ENCODE measurements around the gene BAIAP2L1. TPM values are rescaled to one million over a fixed set of nuclear protein-coding genes. Genes with fewer than 3 reads are reported as not detected.

BAIAP2L1 gene, protein sequence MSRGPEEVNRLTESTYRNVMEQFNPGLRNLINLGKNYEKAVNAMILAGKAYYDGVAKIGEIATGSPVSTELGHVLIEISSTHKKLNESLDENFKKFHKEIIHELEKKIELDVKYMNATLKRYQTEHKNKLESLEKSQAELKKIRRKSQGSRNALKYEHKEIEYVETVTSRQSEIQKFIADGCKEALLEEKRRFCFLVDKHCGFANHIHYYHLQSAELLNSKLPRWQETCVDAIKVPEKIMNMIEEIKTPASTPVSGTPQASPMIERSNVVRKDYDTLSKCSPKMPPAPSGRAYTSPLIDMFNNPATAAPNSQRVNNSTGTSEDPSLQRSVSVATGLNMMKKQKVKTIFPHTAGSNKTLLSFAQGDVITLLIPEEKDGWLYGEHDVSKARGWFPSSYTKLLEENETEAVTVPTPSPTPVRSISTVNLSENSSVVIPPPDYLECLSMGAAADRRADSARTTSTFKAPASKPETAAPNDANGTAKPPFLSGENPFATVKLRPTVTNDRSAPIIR
- 4.6 TPM for total RNA-seq

DNA sequence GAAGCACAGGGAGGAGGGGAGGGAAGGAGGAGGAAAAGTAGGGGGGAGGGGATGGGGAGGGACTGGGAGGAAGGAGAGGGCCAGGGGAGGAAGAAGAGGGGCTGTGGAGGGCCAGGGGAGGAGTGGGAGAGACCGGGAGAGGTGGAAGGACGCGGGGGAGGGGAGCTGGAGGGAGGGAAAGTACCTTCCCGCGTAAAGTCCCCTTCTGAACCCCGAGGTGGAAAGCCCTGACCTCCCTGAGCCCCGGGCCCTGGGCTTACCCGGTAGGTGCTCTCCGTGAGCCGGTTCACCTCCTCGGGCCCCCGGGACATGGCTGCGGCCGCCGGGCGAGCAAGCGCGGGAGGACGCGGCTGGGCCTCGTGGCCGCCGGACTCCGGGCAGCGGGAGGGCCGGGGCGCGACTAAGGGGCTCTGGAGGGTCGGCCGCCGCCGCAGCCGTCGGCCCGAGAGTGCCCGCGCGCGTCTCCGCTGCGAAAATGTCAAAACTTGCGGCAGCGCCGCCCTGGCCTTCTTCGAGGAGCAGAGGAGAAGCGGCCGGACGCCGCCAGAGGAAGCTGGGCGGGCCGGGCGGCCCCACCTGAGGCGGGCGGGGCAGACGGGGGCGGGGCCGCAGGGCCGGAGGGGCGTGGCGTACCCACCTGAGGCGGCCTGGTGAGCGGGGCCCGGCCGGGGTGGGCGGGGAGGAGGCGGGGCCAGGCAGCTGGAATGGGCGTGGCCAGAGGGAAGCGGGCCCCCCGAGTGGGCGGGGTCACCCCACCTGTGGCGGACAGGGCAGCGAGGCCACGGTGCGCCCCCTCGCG, at the start of gene BAIAP2L1:
BAIAP2L1 (minus strand) TSS at position 549 of the 799 bp plus-strand sequence; CDS start at position 311, 238 bp downstream.

DNA sequence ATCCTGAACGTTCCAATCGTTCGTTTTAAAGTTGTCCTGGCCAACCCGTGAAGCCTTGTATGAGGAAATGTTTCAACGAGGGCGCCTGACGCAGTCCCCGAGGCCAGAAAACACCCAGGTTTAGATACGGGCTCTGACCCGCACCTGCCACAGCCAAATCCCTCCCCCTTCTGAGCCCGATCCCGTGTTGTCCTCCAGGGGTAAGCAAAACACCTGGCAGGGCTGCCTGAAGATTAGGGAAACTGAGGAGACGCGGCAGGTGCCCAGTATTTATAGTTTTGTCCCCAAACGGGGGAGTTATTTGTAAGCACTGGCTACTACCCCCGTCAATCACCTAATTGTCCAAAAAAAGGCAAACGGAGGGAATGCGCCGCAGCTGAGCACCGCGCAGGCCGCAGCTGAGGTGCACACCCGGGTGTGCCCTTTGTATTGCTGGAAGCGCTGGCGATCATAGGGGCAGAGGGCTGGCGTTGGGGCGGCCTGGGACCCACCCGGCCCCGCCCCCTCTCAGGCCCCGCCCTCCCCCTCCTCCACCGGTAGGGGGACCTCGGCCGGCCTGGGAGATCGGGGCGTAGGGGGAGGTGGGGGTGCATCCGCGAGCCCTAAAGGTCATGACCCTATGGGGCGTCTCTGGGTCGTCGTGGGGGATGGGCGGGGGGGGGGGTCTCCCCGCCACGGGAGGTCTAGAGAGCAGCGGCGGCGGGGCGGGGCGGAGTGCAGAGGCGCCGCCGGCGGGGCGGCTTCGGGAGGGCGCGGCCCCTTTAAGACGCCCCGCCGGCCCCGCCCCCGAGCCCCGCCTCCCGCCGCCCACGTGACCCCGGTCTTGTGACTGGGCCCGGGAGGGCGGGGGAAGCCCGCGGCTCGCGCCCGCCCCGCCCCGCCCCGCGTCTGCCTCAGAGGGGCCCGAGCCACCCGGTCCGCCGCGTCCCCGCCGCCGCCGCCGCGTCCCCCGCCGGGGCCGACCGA, 119.8 kb downstream of the BAIAP2L1 start, which contains the start of gene BRI3:
BRI3 (plus strand) TSS at position 896 of the 966 bp plus-strand sequence. CDS start 110 bp downstream, outside the sequence.

GRCh38 chr7:98251601-98252424, 149.1 kb downstream of the BAIAP2L1 start, which contains the start of gene TECPR1:
TECPR1 (minus strand) TSS chr7:98252232; CDS start chr7:98246146, 6,086 bp downstream.

Other genes starting within 250 kb of the BAIAP2L1 start
- 1.2 TPM for gene BHLHA15, start 189.7 kb downstream of the BAIAP2L1 start, total RNA-seq
- 86.2 TPM for gene TECPR1, start 148.9 kb downstream of the BAIAP2L1 start, total RNA-seq
- gene BRI3, start 119.4 kb downstream of the BAIAP2L1 start, total RNA-seq, result 15.2 TPM
- gene NPTX2, start 216.2 kb upstream of the BAIAP2L1 start, total RNA-seq, result 16.8 TPM